ENCODE data around the gene AZI2.
A peak's percentile ranks its signal among the peaks of the same experiment; 100 is the strongest.

Gene AZI2

GRCh38 chr3:28279770-28280169, 68.9 kb downstream of the AZI2 start:
- peak in 1 of 2 donors; percentile 49 for DNase-seq (ENCODE audit: low read depth in 2 of 2)
- TF ChIP-seq CTCF (IDR thresholded peaks at IDR 0.05; ENCODE audit: low read depth, low read length), result no peak
- H3K4me3 ChIP-seq (replicated peaks in 1 of 2; ENCODE audit: low read depth in 2 of 2, low read length in 2 of 2), result no peak overlapping the region

GRCh38 chr3:28278918-28279317, 69.7 kb downstream of the AZI2 start:
- no peak for TF ChIP-seq CTCF (IDR thresholded peaks at IDR 0.05; ENCODE audit: low read depth, low read length)
- no peak overlapping the region for H3K4me3 ChIP-seq (replicated peaks in 1 of 2; ENCODE audit: low read depth in 2 of 2, low read length in 2 of 2)
- no peak for DNase-seq (ENCODE audit: low read depth in 2 of 2)

- TF ChIP-seq CTCF (IDR thresholded peaks at IDR 0.05; ENCODE audit: low read depth, low read length), result no peak
- no peak overlapping the region for H3K4me3 ChIP-seq (replicated peaks in 1 of 2; ENCODE audit: low read depth in 2 of 2, low read length in 2 of 2)
Measured at GRCh38 chr3:28273837-28274236, 74.8 kb downstream of the AZI2 start.

More at GRCh38 chr3:28273837-28274236, 74.8 kb downstream of the AZI2 start:
- DNase-seq (ENCODE audit: low read depth in 2 of 2), result no peak
